Measurements from ENCODE around the gene UBQLN4.

The UBQLN4 gene

GRCh38 chr1:156053768-156054499, at the start of gene UBQLN4:
Gene UBQLN4 (minus strand): TSS chr1:156053798. CDS start chr1:156053701, 97 bp downstream.
- peak; percentile 85 for DNase-seq (ENCODE audit: low spot score)

- DNase-seq (ENCODE audit: low spot score) = no peak
Measured at GRCh38 chr1:156102633-156103511, 49.3 kb upstream of the UBQLN4 start.

- peak; percentile 22 for DNase-seq (ENCODE audit: low spot score)
Measured at GRCh38 chr1:156101880-156102279, 48.3 kb upstream of the UBQLN4 start.

GRCh38 chr1:156100205-156100995, 46.8 kb upstream of the UBQLN4 start:
- peak; percentile 33 for DNase-seq (ENCODE audit: low spot score)

- no peak for DNase-seq (ENCODE audit: low spot score)
Measured at GRCh38 chr1:156099282-156099681, 45.7 kb upstream of the UBQLN4 start.

- DNase-seq (ENCODE audit: low spot score) = no peak
Measured at GRCh38 chr1:156098784-156099183, 45.2 kb upstream of the UBQLN4 start.

- DNase-seq (ENCODE audit: low spot score) = no peak
Measured at GRCh38 chr1:156097499-156098178, 44.0 kb upstream of the UBQLN4 start.

GRCh38 chr1:156096640-156097391, 43.2 kb upstream of the UBQLN4 start:
- peak; percentile 89 for DNase-seq (ENCODE audit: low spot score)

- no peak for DNase-seq (ENCODE audit: low spot score)
Measured at GRCh38 chr1:156095906-156096508, 42.4 kb upstream of the UBQLN4 start.

GRCh38 chr1:156091610-156092009, 38.0 kb upstream of the UBQLN4 start:
- DNase-seq (ENCODE audit: low spot score) = no peak

GRCh38 chr1:156090840-156091188, 37.2 kb upstream of the UBQLN4 start:
- DNase-seq (ENCODE audit: low spot score) = peak; percentile 86

GRCh38 chr1:156090138-156090839, 36.7 kb upstream of the UBQLN4 start:
- no peak for DNase-seq (ENCODE audit: low spot score)

GRCh38 chr1:156089704-156090103, 36.1 kb upstream of the UBQLN4 start:
- no peak for DNase-seq (ENCODE audit: low spot score)

- no peak for DNase-seq (ENCODE audit: low spot score)
Measured at GRCh38 chr1:156086256-156086662, 32.7 kb upstream of the UBQLN4 start.

- no peak for DNase-seq (ENCODE audit: low spot score)
Measured at GRCh38 chr1:156083800-156084790, 30.5 kb upstream of the UBQLN4 start.

GRCh38 chr1:156082309-156083091, 28.9 kb upstream of the UBQLN4 start, which contains the start of gene MEX3A:
Gene MEX3A (minus strand): TSS chr1:156082465. CDS start chr1:156081998, 467 bp downstream.
- DNase-seq (ENCODE audit: low spot score) = peak; percentile 76

- DNase-seq (ENCODE audit: low spot score) = no peak
Measured at GRCh38 chr1:156081917-156082308, 28.3 kb upstream of the UBQLN4 start.
